ENCODE data around the gene ACSL1.

Gene ACSL1

DNA sequence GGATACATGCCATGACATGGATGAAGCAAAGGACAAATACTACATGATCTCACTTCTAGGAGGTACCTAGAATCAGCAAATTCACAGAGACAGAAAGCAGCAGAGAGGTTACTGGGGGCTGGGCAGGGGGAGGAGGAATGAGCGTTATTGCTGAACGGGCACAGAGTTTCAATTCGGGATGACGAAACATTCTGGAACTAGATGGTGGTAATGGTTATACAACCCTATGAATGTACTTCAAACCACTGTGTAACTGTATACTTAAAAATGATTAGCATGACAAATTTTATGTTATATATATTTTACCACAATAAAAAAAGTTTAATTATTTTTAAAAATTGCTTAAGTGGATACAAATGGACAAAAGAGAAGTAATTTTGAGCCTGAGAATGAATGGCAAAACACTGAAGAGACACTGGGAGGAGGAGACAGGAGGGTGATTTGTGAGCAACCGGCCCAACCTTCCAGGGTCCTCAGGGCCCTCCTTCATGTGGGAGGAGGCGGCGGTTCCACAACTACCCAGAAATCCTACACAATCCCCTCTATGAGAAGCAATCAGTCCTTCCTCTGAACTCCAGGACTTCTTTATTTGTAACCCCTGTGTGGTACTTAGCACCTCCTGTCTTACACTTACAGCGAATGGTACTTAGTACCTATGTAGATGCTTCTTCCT is 14.1 kb downstream of the ACSL1 start:
- no peak for DNase-seq (ENCODE audit: low read depth)

DNA sequence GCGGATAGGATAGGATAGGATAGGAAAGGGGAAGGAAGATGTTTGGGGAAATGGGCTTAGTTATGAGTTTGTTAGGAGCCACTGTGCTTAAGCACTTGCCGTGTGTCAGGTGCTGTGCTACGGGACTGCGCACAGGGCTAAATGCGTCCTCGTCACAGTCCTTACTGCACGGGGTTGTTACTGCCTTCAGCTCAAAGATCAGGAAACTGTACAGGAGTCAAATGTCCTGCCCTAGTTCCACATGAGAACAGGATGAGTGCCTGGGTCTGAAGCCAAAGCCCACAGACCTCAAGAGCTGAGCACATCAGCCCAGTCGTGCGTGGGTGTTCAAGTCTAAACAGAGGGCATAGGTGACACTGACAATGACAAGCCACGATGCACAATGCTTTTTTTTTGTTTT is 15.0 kb downstream of the ACSL1 start:
- no peak for DNase-seq (ENCODE audit: low read depth)

GRCh38 chr4:184808713-184809050 is 17.1 kb downstream of the ACSL1 start:
- no peak for DNase-seq (ENCODE audit: low read depth)

GRCh38 chr4:184807797-184808712 is 17.7 kb downstream of the ACSL1 start:
- DNase-seq (ENCODE audit: low read depth) = no peak

- DNase-seq (ENCODE audit: low read depth) = no peak
These were observed 18.5 kb downstream of the ACSL1 start for GRCh38 chr4:184807256-184807655.

DNA sequence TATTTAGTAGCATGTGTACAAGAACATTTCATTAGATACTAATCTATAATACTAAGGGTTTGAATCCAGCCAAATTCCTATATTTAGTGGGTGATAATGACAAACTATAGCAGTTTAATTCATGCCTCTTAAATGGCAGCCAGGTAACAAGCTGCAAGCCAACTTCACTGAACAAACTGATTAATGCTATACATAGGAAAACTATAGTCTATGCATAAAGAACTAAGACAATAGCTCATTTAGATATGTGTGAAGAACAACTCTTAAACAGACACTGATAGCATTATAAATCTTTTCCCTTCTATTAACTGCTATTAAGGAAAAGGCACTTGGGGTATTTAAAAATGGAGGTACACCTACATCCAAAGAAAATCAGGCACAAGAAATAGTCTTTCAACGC is 19.1 kb downstream of the ACSL1 start:
- no peak for DNase-seq (ENCODE audit: low read depth)

DNA sequence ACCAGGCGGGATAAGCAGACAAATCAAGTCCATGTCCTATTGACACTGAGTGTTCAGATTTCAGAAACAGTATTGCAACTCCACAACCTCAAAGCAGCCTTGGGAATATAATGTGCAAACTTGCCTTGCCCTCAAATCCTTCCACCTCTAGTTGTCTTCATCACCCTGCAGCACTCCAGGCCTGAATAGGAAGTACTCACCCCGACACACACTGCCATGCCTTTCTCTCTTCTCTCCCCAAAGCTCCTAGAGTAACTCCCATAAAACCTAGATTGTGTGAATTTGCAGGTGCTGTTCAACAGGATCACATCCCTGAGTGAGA is 19.6 kb downstream of the ACSL1 start:
- no peak for DNase-seq (ENCODE audit: low read depth)

- DNase-seq (ENCODE audit: low read depth) = no peak
These were observed 20.1 kb downstream of the ACSL1 start for GRCh38 chr4:184805462-184806228.

GRCh38 chr4:184804621-184805020 is 21.1 kb downstream of the ACSL1 start:
- no peak for DNase-seq (ENCODE audit: low read depth)

DNA sequence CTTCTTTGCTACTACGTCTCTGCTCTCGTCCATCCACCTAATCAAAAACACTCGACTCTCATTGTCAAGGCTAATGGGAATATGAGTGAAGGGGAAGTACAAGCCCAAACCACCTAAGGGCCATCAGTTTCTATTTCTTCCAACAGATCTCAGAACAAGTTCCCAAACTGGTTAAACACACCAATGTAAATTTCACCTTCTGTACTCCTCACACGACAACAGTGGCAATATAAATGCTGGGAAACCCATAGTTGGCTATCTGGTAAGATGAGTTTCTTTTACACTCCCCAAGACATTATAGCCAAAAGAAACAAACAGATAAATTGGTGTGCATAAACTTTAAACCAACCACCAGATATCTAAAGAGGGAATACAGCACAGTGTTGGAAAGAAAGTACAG is 21.9 kb downstream of the ACSL1 start:
- no peak for DNase-seq (ENCODE audit: low read depth)

DNA sequence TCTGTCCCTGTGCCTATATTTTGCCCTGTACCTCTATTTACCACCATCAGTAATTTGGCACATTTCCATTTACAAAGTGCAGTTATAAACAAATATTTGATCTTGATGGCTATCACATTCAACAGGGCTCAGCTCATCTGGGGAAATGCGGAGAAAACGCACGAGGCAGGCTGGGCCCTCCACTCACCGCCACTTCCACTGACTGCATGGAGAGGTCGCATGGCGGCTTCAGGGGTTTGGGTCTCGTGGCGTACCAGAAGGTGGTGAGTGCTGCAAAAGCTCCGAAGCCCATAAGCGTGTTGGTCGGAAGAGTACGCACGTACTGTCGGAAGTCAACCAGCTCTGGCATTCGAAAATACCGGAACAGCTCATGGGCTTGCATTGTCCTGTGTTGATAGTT is 22.6 kb downstream of the ACSL1 start:
- DNase-seq (ENCODE audit: low read depth) = no peak

DNA sequence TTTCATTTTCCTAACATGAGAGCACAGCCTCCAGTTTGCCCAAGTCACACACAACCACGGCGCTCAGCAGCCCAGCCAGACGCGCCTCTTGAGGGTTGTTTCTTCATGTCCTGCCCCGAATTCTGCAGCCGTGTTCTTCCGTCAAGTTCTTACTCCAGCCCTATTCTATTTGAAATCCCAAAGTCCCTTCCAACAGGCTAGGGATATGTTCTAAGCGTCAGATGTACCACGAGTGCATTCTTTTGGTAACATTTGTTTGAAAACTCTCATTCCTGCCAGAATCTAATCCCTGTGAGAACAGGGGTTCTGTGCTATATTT is 23.1 kb downstream of the ACSL1 start:
- no peak for DNase-seq (ENCODE audit: low read depth)

DNA sequence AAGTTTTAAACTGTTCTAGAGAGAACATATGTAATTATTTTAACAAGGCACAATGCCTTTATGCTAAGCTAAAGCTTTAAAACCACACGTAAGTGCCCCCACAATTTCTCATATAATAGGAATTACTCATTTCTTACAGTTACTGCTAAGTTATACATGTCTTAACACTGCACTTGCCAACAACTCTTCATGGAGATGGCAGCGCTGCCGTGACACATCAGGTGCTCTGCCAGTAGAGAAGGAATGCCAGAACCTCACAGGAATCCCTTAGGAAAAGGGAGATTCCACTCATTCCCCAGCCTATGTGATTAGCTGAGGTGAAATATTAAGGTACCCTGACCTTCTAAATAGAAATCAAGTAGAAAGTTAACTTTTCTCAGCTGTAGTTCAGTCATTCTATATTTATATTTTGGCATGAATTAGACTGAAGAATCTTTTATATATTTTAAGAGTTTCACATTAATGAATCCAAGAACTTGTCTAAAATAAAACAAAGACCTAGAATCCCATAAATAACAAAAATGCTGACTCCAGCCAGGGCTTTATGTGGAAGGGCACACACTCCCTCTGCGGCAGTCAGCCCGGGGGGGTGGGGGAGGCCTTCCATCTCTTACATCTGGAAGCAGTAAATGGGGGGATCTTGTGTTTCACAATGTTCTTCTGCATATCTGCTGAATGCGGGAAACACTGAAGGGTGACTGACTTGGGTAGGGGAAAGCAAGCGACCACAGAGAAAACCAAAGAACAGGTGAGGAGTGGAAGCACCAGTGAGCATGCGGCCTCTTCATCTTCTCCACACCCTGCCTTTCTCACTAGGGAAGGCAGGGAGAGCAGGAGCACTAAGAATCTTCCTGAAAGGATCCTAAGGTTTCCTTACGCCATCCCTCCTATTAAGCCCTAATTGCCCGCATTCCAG is 23.7 kb downstream of the ACSL1 start:
- no peak for DNase-seq (ENCODE audit: low read depth)

GRCh38 chr4:184798504-184798903 is 27.3 kb downstream of the ACSL1 start:
- DNase-seq (ENCODE audit: low read depth) = no peak

GRCh38 chr4:184796906-184797305 is 28.9 kb downstream of the ACSL1 start:
- no peak for DNase-seq (ENCODE audit: low read depth)

DNA sequence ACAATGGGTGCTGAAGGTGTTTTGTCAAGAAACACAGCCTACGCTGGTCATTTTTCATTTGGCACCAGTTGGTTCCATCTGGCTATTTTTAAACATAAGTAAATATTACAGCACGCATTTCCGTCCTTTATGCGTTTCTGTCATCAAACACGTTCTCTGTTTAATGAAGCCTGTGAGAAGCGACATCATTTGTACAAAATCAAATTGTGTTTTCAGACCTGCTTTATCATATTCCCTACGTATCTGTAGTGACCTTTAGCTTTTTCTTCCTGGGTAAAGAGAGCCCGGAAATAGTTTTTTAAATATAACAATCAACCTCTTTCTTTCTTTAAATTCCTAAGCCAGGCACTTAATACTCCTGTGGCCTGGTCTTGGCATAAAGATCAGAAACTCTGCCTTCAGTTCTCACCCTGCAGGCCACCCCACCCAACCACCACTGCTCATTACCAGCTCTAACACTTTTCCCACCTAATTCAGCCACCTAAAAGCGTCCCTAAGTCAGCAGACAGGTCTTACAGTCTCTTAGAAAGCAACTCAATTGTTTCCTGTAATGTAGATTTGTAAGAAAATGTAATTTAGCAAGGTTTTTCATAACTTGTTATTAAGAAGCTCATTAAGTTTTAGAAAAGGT is 30.4 kb downstream of the ACSL1 start:
- DNase-seq (ENCODE audit: low read depth) = no peak

GRCh38 chr4:184794470-184794869 is 31.3 kb downstream of the ACSL1 start:
- DNase-seq (ENCODE audit: low read depth) = no peak

DNA sequence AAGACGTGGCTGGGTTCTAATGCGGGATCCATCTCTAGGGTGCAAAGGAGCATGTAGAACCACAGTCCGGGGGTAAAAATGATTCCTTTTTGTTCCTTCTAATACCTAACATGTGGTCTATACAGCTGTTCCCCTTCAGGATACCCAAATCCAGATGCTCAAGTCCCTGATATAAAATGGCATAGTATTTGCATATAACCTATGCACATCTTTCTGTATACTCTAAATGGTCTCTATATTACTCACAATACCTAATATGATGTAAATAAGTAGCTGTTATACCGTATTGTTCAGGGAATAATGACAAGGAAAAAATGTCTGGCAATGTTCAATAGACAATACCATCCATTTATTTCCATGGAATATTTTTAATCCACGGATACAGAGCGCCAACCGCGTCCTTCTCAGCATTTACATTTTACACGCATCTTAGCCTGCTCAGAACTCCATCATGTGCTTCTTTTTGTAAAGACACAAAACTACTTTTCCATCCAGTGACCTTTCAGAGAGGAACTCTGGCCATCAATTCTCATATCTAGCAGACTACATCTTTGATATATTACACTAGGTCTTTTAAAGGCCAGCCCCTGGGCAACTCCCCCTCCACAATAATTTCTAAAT is 31.9 kb downstream of the ACSL1 start:
- DNase-seq (ENCODE audit: low read depth) = no peak

DNA sequence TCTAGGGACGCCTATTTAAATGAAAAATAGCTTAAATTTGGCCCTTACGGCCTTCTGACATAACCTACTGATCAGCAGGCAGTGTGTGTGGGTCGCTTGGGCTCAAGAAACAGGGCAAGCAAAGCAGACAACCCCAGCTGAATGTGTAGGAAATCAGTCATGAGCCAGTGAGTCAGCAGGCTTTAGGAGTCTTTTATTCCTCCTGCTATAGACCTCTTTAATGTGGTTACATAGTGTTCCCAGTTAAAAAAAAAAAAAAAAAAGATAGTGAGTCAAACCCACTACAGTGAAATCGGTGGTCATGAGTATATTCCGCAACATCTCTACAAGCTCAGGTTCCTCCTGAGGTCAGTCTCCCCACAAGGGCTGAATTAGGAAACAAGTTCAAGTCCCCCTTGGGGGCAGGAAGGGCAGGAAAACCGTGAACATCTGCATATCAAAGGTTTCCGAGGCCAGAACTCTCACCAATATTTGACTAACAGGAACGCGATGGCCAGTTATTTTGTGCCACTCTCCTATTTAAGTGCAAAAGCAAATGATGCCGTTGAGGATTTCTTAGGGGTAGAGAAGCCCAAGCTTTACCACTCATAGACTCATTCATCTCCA is 32.7 kb downstream of the ACSL1 start:
- no peak for DNase-seq (ENCODE audit: low read depth)

DNA sequence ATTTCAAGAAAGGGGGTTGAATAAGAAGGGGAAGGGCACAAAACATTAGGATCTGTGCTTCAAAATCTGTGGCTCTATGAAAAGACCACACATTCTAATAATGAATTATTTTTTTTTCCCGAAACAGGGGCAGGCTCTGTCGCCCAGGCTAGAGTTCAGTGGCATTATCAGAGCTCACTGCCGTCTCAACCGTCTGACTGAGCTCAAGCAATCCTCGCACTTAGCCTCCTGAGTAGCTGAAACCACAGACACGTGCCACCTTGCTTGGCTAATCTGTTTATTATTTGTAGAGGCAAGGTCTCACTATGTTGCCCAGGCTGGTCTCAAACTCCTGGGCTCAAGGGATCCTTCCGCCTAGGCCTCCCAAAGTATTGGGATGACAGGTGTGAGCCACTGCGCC is 33.4 kb downstream of the ACSL1 start:
- DNase-seq (ENCODE audit: low read depth) = no peak

DNA sequence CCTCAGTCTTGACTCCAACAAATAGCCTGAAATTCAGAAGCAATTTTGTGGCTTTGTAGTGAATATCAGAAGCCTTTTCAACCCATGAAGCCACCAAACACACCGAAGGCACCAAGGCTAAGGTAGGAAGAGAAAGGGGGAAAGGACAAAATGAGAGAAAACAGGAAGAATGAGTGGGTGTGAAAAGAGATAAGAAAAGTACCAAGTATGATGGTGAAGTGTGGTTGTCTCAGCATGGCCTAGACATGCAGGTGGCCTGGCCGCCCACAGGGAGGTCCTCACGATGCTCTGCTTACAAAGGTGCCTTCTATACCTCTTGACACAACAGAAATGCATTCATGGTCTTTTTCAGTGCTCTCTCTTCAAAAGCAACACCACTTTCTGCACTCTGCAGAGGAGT is 34.9 kb downstream of the ACSL1 start:
- DNase-seq (ENCODE audit: low read depth) = no peak
